Measurements from ENCODE around the gene PNKD.

Gene PNKD, protein sequence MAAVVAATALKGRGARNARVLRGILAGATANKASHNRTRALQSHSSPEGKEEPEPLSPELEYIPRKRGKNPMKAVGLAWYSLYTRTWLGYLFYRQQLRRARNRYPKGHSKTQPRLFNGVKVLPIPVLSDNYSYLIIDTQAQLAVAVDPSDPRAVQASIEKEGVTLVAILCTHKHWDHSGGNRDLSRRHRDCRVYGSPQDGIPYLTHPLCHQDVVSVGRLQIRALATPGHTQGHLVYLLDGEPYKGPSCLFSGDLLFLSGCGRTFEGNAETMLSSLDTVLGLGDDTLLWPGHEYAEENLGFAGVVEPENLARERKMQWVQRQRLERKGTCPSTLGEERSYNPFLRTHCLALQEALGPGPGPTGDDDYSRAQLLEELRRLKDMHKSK

GRCh38 chr2:218269900-218270720, at the start of gene PNKD, which contains the start of gene AAMP:
PNKD (plus strand) TSS chr2:218270519; CDS start chr2:218270536, 17 bp downstream.
AAMP (minus strand) TSS chr2:218270137; CDS start chr2:218270086, 51 bp downstream.
- DNase-seq = peak; percentile 99
- in situ Hi-C loops (cut with HindIII; ENCODE audit: low pct_ligation_motif_present, low pct_unique_long_range_greater_than_20kb, low sequenced_read_pairs) = no loop called here

DNA sequence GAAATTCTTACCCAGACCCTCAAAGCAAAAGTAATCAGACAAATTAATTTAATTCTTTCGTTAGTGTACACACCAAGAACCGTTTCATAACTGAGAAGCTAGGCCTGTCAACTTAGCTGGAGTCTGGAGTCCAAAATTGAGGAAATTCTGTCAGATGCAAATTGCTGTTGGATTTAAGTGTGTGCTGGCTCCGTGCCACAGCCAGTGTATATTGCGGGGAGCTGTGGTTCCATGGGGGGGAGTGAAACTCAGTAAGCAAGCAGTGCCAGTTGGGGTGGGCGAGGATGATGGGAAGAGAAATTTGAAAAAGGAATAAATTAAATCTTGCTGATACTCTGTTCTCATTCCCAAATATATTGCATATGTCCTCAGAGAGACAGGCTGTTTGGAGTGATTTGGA, 49.3 kb upstream of the PNKD start:
- no peak for DNase-seq
- in situ Hi-C loops (cut with HindIII; ENCODE audit: low pct_ligation_motif_present, low pct_unique_long_range_greater_than_20kb, low sequenced_read_pairs) = no loop called here

GRCh38 chr2:218223046-218223445, 47.3 kb upstream of the PNKD start:
- DNase-seq = no peak
- in situ Hi-C loops (cut with HindIII; ENCODE audit: low pct_ligation_motif_present, low pct_unique_long_range_greater_than_20kb, low sequenced_read_pairs) = no loop called here

DNA sequence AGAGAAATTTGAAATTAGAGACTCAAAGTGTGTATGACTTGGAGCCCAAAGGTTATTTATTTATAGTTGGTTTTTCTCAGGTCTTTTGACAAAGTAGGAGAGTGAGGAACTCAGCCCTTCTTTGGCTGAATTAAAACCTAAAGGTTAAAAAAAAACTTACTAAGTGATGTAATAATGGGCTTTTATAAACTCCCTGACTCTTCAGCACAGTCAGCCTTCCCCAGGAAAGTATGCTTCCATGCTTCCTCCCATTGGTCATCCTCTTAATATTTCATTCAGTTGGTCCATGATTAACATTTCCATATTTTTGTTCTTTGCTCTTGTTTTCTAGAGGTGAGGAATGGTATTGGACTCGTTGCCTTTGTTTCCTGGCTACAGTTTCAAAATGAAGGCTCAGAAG, 46.1 kb upstream of the PNKD start:
- in situ Hi-C loops (cut with HindIII; ENCODE audit: low pct_ligation_motif_present, low pct_unique_long_range_greater_than_20kb, low sequenced_read_pairs) = no loop called here
- no peak for DNase-seq

- DNase-seq = no peak
- in situ Hi-C loops (cut with HindIII; ENCODE audit: low pct_ligation_motif_present, low pct_unique_long_range_greater_than_20kb, low sequenced_read_pairs) = no loop called here
Measured at GRCh38 chr2:218226903-218227302, 43.4 kb upstream of the PNKD start.

DNA sequence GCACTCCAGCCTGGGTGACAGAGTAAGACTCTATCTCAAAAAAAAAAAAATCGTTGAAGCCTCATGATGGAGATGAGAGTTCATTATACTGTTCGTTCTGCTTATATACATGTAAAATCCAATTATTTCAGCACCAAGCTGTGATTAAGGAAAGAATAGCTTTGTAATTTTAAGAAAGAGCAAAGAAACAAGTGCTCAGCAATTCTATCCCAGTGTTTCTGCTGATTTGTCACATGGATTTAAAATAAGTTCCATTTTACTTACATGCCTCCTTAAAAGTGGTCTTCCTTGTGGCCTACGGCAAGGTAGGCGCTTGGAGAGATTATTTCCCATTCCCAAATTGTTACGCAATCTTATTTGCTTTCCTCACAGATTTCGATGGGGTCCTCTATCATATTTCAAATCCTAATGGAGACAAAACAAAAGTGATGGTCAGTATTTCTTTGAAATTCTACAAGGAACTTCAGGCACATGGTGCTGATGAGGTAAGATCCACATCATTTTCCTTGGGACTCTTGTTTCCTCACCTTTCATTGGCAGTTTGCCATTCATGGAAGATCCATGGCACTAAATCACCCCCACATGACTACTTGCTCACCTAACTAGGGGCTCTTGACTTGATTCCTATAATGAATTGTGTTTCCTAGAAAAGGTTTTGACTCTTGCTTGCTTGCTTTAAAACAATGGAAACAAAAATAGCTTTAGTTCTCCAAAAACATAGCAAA, 41.8 kb upstream of the PNKD start:
- DNase-seq = peak; percentile 28
- in situ Hi-C loops (cut with HindIII; ENCODE audit: low pct_ligation_motif_present, low pct_unique_long_range_greater_than_20kb, low sequenced_read_pairs) = no loop called here

GRCh38 chr2:218229239-218229638, 41.1 kb upstream of the PNKD start:
- in situ Hi-C loops (cut with HindIII; ENCODE audit: low pct_ligation_motif_present, low pct_unique_long_range_greater_than_20kb, low sequenced_read_pairs) = no loop called here
- DNase-seq = peak; percentile 79

DNA sequence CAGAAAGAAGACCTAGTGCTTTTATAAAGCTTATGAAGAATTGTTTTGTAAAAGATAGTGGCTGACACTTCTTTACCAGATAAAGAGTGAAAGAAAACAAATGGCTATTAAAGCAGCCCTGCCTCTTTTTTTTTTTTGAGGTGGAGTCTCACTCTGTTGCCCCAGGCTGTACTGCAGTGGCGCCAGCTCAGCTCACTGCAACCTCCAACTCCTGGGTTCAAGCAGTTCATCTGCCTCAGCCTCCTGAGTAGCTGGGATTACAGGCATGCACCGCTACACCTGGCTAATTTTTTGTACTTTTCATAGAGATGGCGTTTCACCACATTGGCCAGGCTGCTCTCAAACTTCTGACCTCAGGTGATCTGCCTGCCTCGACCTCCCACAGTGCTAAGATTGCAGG, 40.5 kb upstream of the PNKD start:
- in situ Hi-C loops (cut with HindIII; ENCODE audit: low pct_ligation_motif_present, low pct_unique_long_range_greater_than_20kb, low sequenced_read_pairs) = no loop called here
- peak; percentile 43 for DNase-seq

DNA sequence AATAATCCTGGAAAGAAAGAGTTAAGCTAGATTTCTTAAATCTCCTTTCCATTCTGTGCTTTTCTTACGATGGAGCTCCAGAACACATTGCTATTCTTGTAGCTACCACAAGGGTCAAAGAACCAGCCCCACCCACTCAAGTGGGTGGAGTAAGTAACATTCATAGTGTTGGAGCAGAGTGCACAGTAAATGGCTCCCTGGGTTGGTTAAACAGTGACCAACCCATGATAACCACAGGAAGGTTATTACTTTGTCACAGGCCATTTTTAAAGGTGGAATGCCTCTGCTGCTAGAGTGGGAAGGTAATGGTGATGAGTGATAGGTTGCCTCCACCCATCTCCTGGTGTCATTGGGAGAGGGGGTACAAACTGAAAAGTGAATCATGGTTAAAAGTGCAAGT, 39.4 kb upstream of the PNKD start:
- in situ Hi-C loops (cut with HindIII; ENCODE audit: low pct_ligation_motif_present, low pct_unique_long_range_greater_than_20kb, low sequenced_read_pairs) = no loop called here
- DNase-seq = peak; percentile 93

DNA sequence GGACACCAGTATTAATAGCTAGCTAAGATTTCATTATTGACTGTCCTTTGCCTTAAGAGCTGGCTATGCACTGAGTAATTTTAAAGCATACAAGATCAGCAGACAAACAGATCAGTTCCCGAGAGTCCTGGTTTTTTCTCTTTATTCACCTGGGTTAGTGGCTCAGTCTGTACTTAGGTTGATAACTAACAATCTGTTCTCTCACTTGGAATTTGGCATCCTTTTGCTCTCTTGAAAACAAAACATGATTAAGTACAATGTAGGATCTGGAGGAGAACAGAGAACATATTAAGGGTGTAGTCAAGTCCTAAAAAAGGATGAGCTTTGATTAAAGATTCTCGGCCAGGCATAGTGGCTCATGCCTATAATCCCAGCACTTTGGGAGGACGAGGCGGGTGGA, 36.8 kb upstream of the PNKD start:
- in situ Hi-C loops (cut with HindIII; ENCODE audit: low pct_ligation_motif_present, low pct_unique_long_range_greater_than_20kb, low sequenced_read_pairs) = no loop called here
- no peak for DNase-seq

- in situ Hi-C loops (cut with HindIII; ENCODE audit: low pct_ligation_motif_present, low pct_unique_long_range_greater_than_20kb, low sequenced_read_pairs) = no loop called here
- DNase-seq = no peak
Measured at GRCh38 chr2:218234521-218234920, 35.8 kb upstream of the PNKD start.

DNA sequence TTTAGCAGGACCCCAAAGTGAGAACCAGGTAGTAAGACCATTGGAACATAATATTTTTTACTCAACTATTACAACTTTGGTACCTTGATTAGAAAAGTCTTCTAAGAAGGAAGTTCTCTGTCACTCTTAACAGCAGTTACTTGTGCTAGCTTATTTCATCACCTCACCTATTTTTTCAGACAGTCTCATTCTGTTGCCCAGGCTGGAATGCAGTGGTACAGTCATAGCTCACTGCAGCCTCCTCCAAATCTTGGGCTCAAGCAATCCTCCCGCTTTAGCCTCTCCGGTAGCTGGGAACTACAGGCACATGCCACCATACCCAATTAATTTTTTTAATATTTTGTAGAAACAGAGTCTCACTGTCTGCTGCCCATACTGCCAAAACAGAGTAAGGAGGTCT, 35.3 kb upstream of the PNKD start:
- in situ Hi-C loops (cut with HindIII; ENCODE audit: low pct_ligation_motif_present, low pct_unique_long_range_greater_than_20kb, low sequenced_read_pairs) = no loop called here

GRCh38 chr2:218236829-218237228, 33.5 kb upstream of the PNKD start:
- no peak for DNase-seq
- in situ Hi-C loops (cut with HindIII; ENCODE audit: low pct_ligation_motif_present, low pct_unique_long_range_greater_than_20kb, low sequenced_read_pairs) = no loop called here

More for the DNA sequence above, 35.3 kb upstream of the PNKD start:
- DNase-seq = no peak

GRCh38 chr2:218238887-218239286, 31.4 kb upstream of the PNKD start:
- no peak for DNase-seq
- in situ Hi-C loops (cut with HindIII; ENCODE audit: low pct_ligation_motif_present, low pct_unique_long_range_greater_than_20kb, low sequenced_read_pairs) = no loop called here

DNA sequence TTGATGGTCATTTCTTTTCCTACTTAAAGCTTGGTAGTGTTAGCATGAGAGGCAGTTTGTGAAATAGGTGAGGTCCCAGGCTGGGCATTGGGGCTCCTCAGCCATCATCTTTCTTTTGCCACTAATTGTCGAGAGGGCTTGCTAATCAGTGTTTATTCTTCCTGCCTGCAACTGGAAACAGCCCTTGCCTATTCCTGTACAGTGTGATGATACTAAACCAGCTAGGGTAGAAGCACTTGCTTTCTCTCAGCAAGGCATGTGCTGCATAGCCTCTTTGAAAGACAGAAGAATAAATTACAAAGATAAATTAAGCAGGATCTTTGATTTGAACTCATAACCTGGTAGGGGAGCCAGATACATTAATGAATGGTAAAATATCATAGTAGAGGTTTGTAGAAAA, 26.1 kb upstream of the PNKD start:
- DNase-seq = no peak
- in situ Hi-C loops (cut with HindIII; ENCODE audit: low pct_ligation_motif_present, low pct_unique_long_range_greater_than_20kb, low sequenced_read_pairs) = no loop called here

DNA sequence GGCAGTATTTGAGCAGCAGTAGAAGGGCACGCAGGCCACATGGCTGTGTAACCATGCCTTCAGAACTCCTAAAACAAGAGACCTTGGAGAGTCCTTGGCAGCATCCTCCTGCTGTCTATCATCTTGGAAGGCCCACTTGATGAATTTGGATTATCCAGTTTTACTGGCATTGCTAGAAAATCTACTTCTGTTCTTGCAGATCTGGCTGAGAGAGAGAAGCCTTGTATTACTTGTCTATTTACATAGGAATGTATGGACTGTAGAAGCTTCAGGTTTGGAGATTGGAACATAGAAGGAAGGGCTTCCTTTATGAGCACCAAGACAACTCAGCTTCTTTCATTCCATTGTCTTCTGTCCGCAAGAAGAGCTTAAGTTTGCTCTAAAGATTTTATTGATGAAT, 25.7 kb upstream of the PNKD start:
- in situ Hi-C loops (cut with HindIII; ENCODE audit: low pct_ligation_motif_present, low pct_unique_long_range_greater_than_20kb, low sequenced_read_pairs) = no loop called here
- no peak for DNase-seq

DNA sequence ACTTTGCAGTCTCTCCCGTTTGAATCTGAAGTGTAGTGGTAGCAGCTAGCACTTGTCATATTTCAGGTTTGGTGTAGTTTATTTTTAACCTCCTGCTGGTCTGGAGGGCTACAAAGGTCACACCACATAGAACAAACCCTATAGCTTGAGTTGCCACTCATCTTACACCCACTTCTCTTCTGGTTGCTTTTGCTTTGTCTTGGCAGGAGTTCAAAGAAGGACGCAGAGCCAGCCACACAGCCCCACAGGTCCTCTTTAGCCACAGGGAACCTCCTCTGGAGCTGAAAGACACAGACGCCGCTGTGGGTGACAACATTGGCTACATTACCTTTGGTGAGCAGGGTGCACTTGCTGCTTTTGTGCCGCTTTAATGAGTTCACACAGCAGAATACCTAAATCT, 25.1 kb upstream of the PNKD start:
- in situ Hi-C loops (cut with HindIII; ENCODE audit: low pct_ligation_motif_present, low pct_unique_long_range_greater_than_20kb, low sequenced_read_pairs) = no loop called here
- no peak for DNase-seq

GRCh38 chr2:218249691-218250090, 20.6 kb upstream of the PNKD start:
- in situ Hi-C loops (cut with HindIII; ENCODE audit: low pct_ligation_motif_present, low pct_unique_long_range_greater_than_20kb, low sequenced_read_pairs) = no loop called here
- no peak for DNase-seq

Measured in ACHN (cell line).